GM12891 (cell line): ENCODE measurements around the gene PVR.
"Not testable (repeated sequence)": the region's sequence is repeated elsewhere in the genome, so short reads cannot be mapped to it uniquely, and the experiment has no call there.

ENCODE experiments used
- DNase-seq: peaks from one replicate; pipeline ENCODE4 v3.0.0; 2011; ENCODE audit warnings: low spot score; ENCODE audit not compliant: insufficient read length
- FAIRE-seq: peaks from 2 replicates; lab custom pipeline; 2011; peaks lifted over from hg19 to GRCh38; lab: Jason Lieb, UNC
- PAX5 ChIP-seq: IDR thresholded peaks from 2 replicates; pipeline ENCODE4 v1.6.1; 2011; ENCODE audit warnings: low read length, moderate library complexity, mild to moderate bottlenecking; ENCODE audit not compliant: insufficient read depth, severe bottlenecking
- POLR2A ChIP-seq: IDR thresholded peaks from 2 replicates; pipeline ENCODE4 v1.6.1; 2011; ENCODE audit warnings: low read depth, low read length, control low read depth
- POLR2AphosphoS5 ChIP-seq: IDR thresholded peaks from 2 replicates; pipeline ENCODE4 v1.6.1; 2011; ENCODE audit warnings: low read depth, low read length, control low read depth
- POU2F2 ChIP-seq: IDR thresholded peaks from 2 replicates; pipeline ENCODE4 v1.6.1; 2011; ENCODE audit warnings: low read depth, mild to moderate bottlenecking, control low read depth, low read length, moderate library complexity
- SPI1 ChIP-seq: IDR thresholded peaks from 2 replicates; pipeline ENCODE4 v1.6.1; 2011; ENCODE audit warnings: low read depth, low read length, control low read depth
- TAF1 ChIP-seq: IDR thresholded peaks from 2 replicates; pipeline ENCODE4 v1.6.1; 2011; ENCODE audit warnings: low read depth, low read length, control low read depth

Gene PVR

DNA sequence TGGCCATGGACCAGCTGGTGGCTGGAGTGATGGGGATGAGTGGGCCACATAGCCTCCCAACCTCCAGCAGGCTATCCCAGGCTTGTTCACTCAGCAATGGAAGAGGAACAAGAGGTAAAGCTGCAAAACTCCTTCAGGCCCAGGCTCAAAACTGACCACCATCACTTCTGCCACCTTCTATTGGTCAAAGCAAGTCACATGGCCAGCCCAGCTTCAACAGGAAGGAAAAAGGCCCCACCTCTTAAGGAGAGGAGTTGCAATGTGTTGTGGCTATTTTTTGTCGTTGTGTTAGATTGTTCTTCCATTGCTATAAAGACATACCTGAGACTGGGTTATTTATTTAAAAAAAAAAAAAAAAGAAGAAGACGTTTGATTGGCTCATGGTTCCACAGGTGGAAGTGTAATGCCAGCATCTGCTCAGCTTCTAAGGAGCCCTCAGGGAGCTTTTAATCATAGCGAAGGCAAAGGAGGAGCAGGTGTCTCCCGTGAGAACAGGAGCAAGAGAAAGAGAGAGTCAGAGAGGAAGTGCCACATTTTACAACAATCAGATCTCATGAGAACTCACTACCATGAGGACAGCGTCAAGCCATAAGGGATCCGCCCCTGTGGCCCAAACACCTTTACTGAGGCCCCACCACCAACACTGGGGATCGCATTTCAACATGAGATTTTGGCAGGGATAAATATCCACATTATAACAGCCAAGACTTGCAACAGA, 24.9 kb upstream of the PVR start:
- no peak for FAIRE-seq
- DNase-seq, result no peak
- no peak for TF ChIP-seq SPI1
- no peak for TF ChIP-seq POU2F2
- TF ChIP-seq POLR2A, result no peak
- no peak for TF ChIP-seq PAX5
- no peak for TF ChIP-seq TAF1
- no peak for TF ChIP-seq POLR2AphosphoS5

- DNase-seq, result no peak
- FAIRE-seq, result no peak
- no peak for TF ChIP-seq TAF1
- TF ChIP-seq POLR2AphosphoS5, result no peak
- no peak for TF ChIP-seq POLR2A
- no peak for TF ChIP-seq POU2F2
These were observed 23.0 kb upstream of the PVR start for GRCh38 chr19:44620667-44621066.

- no peak for TF ChIP-seq POLR2AphosphoS5
- TF ChIP-seq POLR2A, result no peak
- no peak for TF ChIP-seq POU2F2
- no peak for TF ChIP-seq SPI1
- no peak for TF ChIP-seq TAF1
- no peak for TF ChIP-seq PAX5
- DNase-seq, result no peak
- FAIRE-seq, result no peak
These were observed 22.3 kb upstream of the PVR start for GRCh38 chr19:44621367-44621766.

GRCh38 chr19:44623080-44623479, 20.6 kb upstream of the PVR start:
- TF ChIP-seq POU2F2 (no peak), POLR2A (no peak), PAX5 (no peak), SPI1 (no peak), TAF1 (no peak), POLR2AphosphoS5 (no peak)
- DNase-seq, result no peak
- FAIRE-seq, result no peak

DNA sequence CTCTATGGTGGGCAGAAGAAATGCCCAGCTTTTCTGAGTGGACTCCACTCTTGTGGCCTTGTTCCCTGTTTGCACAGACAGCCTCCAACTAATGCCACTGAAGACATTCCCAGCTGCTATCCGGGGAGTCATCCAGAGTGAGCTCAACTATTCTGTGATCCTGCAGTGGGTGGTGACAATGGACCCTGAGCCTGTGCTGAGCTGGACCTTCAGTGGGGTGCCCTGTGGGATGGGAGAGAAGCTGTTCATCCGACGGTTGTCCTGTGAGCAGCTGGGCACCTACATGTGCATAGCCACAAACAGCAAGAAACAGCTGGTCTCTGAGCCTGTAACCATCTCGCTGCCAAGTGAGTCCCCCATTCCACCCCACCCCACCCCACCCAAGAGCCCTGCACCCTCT, 20.1 kb upstream of the PVR start:
- TF ChIP-seq POLR2AphosphoS5, result no peak
- TF ChIP-seq POU2F2, result no peak
- no peak for TF ChIP-seq TAF1
- no peak for TF ChIP-seq POLR2A
- TF ChIP-seq PAX5, result no peak
- no peak for TF ChIP-seq SPI1
- FAIRE-seq, result no peak
- DNase-seq, result no peak

DNA sequence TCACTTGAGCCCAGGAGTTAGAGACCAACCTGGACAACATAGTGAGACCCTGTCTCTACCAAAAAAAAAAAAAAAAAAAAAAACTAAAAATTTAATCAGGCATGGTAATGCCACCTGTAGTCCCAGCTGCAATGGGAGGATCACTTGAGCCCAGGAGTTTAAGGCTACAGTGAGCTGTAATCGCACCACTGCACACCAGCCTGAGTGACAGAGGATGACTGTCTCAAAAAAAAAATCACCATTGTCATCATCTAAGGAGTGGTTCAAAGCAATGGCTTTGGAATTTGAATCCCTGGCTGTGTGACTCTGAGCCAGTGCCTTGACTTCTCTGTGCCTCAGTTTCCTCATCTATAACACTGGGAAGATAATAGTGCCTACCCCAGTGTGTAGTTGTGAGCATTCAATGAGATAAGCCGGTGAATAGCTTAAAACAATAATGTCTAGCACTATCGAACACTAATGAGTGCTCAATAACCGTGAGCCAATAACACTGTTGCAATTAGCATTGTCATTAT, 18.8 kb upstream of the PVR start:
- FAIRE-seq, result no peak
- no peak for TF ChIP-seq POLR2A
- no peak for DNase-seq

GRCh38 chr19:44625637-44626036, 18.1 kb upstream of the PVR start:
- not testable (repeated sequence) for DNase-seq, FAIRE-seq

DNA sequence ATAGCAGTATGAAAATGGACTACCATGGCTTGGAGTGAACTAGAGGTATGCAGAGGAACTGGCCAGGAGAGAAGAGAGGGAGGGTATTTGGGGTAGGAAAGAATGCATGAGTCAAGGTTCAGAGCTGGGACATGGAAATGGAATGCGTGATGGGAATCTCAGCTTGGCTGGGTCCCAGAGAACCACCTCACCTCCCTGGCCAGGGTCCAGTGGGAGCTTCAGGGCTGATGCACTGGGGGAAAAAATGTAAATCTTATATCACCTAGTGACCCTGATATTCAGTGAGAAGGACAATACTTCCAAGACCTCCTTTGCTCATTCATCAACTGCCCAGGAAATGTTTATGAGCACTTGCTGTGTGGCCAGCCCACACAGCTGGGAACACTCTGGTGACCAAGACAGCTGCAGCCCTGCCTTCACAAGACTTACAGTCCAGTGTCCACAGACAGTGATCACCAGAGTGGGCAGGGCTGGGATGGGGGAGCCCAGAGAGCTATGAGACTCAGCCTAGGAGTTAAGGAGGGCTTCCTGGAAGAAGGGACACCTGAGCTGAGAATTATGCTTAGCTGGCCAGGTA, 17.6 kb upstream of the PVR start:
- DNase-seq (no peak), FAIRE-seq (no peak)
- no peak for TF ChIP-seq PAX5
- TF ChIP-seq SPI1, result no peak
- TF ChIP-seq POU2F2, result no peak
- no peak for TF ChIP-seq TAF1
- TF ChIP-seq POLR2A, result no peak
- TF ChIP-seq POLR2AphosphoS5, result no peak

GRCh38 chr19:44627631-44628030, 16.1 kb upstream of the PVR start:
- TF ChIP-seq SPI1, result no peak
- no peak for TF ChIP-seq POLR2AphosphoS5
- TF ChIP-seq POU2F2, result no peak
- TF ChIP-seq POLR2A, result no peak
- no peak for TF ChIP-seq PAX5
- TF ChIP-seq TAF1, result no peak
- FAIRE-seq (no peak), DNase-seq (no peak)

GRCh38 chr19:44628793-44629192, 14.9 kb upstream of the PVR start:
- DNase-seq (no peak), FAIRE-seq (no peak)
- no peak for TF ChIP-seq SPI1
- no peak for TF ChIP-seq POU2F2
- TF ChIP-seq PAX5, result no peak

DNA sequence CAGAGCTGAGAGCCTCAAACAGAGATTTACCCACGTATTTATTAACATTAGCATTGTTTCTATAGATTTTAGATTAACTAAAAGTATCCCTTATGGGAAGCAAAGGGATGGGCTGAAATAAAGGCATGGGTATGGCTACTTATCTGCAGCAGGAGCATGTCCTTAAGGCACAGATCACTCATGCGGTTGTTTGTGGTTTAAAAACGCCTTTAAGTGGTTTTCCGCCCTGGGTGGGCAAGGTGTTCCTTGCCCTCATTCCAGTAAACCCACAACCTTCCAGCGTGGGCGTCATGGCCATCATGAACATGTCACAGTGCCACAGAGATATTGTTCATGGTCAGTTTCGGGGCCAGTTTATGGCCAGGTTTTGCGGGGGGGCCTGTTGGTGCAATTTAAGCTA, 12.1 kb upstream of the PVR start:
- not testable (repeated sequence) for FAIRE-seq

GRCh38 chr19:44634058-44634457, 9.7 kb upstream of the PVR start:
- FAIRE-seq, DNase-seq: not testable (repeated sequence)

More for the DNA sequence above, 12.1 kb upstream of the PVR start:
- not testable (repeated sequence) for DNase-seq
